Brain microvascular endothelial cell (primary cell): ENCODE measurements around the gene DTHD1.

Experiments
- DNase-seq: peaks from one replicate; pipeline ENCODE4 v3.0.0-alpha.2; 2020
- H3K27ac ChIP-seq: fragments of 250-450 bp; sonication (Bioruptor Pico); 2 replicates; pipeline ENCODE4 v1.5.1; 2020; ENCODE audit warnings: mild to moderate bottlenecking, moderate library complexity
- H3K27me3 ChIP-seq: fragments of 250-450 bp; sonication (Bioruptor Pico); replicated peaks from 2 replicates; pipeline ENCODE4 v1.5.1; 2020; ENCODE audit warnings: mild to moderate bottlenecking
- H3K36me3 ChIP-seq: fragments of 250-450 bp; sonication (Bioruptor Pico); replicated peaks from 2 replicates; pipeline ENCODE4 v1.5.1; 2020; ENCODE audit warnings: mild to moderate bottlenecking
- H3K4me3 ChIP-seq: 2 replicates; pipeline ENCODE4 v1.5.1; 2011; ENCODE audit warnings: low read depth, mild to moderate bottlenecking, control low read depth, low read length, moderate library complexity
- in situ Hi-C: cut with HindIII; loops from 2 replicates; pipeline ENCODE4 v1.10.0; 2017; ENCODE audit warnings: low sequenced_read_pairs, low pct_ligation_motif_present
- TF ChIP-seq, protein P1 (sequence below): IDR thresholded peaks from 2 replicates; pipeline ENCODE4 v1.5.1; 2011; ENCODE audit warnings: low read depth, mild to moderate bottlenecking, moderate library complexity, low read length, control low read depth, inconsistent platforms; ENCODE audit errors: missing control alignments

DTHD1 gene

DNA sequence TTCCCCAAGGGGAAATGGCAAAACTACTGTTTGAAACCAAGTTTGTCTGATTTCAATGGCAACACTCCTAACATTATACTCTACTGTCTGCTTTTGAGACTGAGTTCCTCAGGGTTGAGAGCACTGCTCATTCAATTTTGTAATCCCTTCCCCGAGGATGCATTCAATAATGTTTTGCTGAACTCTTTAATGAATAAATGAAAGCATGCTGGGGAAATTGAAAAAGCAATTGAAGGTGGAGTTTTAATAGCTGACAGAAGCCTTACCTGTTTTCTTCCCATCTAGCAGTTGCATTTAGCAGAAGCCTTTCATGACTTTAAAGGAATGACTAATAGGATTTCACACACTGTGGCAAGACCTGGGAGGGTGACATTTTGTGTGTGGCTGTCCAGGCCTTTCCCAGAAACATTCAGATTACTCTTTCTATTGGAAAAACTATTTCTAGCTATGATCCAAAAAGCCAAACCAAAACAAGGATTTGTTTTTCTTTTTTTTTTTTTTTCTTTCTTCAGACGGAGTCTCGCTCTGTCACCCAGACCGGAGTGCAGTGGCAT is 45.1 kb downstream of the DTHD1 start:
- Histone ChIP-seq H3K27ac (no peak overlapping the region), H3K4me3 (no peak overlapping the region), H3K27me3 (no peaks in the 10 kb centered on the region), H3K36me3 (no peaks in the 10 kb centered on the region)
- DNase-seq: no peak
- TF ChIP-seq, protein P1, sequence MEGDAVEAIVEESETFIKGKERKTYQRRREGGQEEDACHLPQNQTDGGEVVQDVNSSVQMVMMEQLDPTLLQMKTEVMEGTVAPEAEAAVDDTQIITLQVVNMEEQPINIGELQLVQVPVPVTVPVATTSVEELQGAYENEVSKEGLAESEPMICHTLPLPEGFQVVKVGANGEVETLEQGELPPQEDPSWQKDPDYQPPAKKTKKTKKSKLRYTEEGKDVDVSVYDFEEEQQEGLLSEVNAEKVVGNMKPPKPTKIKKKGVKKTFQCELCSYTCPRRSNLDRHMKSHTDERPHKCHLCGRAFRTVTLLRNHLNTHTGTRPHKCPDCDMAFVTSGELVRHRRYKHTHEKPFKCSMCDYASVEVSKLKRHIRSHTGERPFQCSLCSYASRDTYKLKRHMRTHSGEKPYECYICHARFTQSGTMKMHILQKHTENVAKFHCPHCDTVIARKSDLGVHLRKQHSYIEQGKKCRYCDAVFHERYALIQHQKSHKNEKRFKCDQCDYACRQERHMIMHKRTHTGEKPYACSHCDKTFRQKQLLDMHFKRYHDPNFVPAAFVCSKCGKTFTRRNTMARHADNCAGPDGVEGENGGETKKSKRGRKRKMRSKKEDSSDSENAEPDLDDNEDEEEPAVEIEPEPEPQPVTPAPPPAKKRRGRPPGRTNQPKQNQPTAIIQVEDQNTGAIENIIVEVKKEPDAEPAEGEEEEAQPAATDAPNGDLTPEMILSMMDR: no peak
- in situ Hi-C loops: no loop called here

DNA sequence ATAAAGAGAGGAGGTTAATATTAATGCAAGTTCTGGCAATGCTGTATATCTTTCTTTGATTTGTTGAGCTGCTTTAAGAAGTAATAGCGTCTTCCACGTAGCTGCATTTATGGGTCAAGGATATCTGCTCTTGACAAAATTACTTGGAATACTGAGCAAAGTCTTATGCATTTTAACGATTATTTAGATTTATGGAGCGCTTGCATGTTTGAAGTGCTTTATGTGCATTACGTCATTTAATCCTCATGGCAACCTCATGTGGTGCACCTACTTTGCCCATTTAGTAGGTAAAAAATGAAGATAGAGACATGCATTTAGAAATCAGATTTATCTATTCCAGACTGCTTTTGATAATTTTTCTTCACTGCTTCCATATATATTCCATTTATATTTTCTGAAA is 46.0 kb downstream of the DTHD1 start:
- in situ Hi-C loops: no loop called here
- TF ChIP-seq, protein P1: no peak
- no peak for DNase-seq
- Histone ChIP-seq H3K36me3 (no peaks in the 10 kb centered on the region), H3K27me3 (no peaks in the 10 kb centered on the region), H3K4me3 (no peak overlapping the region), H3K27ac (no peak overlapping the region)

DNA sequence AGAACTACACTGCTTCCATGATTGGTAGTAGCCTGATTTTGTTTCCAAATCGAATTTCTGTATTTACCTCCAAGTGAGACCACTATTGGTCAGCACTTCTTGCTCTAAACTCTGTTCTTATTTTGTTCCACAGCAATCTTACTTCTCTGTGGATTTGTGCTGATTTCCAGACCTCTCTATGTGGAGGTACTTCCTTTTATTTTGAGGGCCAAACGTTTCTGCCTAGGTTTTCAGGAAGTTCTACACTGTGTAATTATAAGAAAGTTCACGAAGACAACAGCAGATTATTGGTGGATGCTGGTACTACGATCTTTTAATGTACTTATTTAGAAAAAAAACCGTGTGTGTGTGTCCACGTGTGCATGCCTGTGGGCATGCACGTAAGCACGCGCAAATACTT is 46.7 kb downstream of the DTHD1 start:
- no peak for DNase-seq

DNA sequence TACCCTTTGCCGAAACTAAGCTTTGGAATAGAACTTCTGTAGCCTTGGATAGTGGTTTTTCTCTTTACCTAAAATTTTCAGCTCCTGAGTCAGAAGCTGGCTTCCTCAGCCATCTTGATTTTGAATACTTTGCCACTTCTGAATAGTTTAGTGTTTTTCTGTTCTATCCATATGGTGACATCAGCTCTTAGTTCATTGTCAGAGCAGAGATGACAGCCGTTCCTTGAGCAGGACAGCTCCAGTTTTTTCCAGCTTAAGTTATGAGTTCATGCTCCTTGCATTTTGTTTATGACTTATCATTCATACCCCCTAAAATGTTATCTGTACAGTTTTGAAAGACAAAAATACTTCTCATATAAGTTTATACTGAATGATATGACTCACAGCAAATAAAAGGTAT is 47.8 kb downstream of the DTHD1 start:
- no peak for DNase-seq
- no peak overlapping the region for H3K27ac ChIP-seq

More for the DNA sequence above, 46.7 kb downstream of the DTHD1 start:
- in situ Hi-C loops: no loop called here
- TF ChIP-seq, protein P1: no peak
- H3K27ac ChIP-seq: no peak overlapping the region
- H3K27me3 ChIP-seq: no peaks in the 10 kb centered on the region
- H3K4me3 ChIP-seq: no peak overlapping the region
- H3K36me3 ChIP-seq: no peaks in the 10 kb centered on the region

GRCh38 chr4:36330796-36331195 is 49.4 kb downstream of the DTHD1 start:
- in situ Hi-C loops: no loop called here
- no peak for DNase-seq
- Histone ChIP-seq H3K27me3 (no peaks in the 10 kb centered on the region), H3K36me3 (no peaks in the 10 kb centered on the region), H3K27ac (no peak overlapping the region), H3K4me3 (no peak overlapping the region)
- TF ChIP-seq, protein P1: no peak

More for the DNA sequence above, 47.8 kb downstream of the DTHD1 start:
- in situ Hi-C loops: no loop called here
- TF ChIP-seq, protein P1: no peak
- H3K27me3 ChIP-seq: no peaks in the 10 kb centered on the region
- no peaks in the 10 kb centered on the region for H3K36me3 ChIP-seq
- no peak overlapping the region for H3K4me3 ChIP-seq

GRCh38 chr4:36332023-36332781 is 50.8 kb downstream of the DTHD1 start:
- TF ChIP-seq, protein P1: no peak
- no peak for DNase-seq
- no peaks in the 10 kb centered on the region for H3K36me3 ChIP-seq
- no peak overlapping the region for H3K27ac ChIP-seq
- no peak overlapping the region for H3K4me3 ChIP-seq
- H3K27me3 ChIP-seq: no peaks in the 10 kb centered on the region
- in situ Hi-C loops: no loop called here
